ENCODE results near the gene STEAP1B.

The STEAP1B gene

GRCh38 chr7:22546769-22547168 is 46.8 kb upstream of the STEAP1B start:
- H3K4me3 ChIP-seq (ENCODE audit: insufficient read depth, low read length, poor library complexity, severe bottlenecking), result no peak overlapping the region
- no peaks in the 10 kb centered on the region for H3F3A ChIP-seq (ENCODE audit: insufficient read depth)
- H3K36me3 ChIP-seq (ENCODE audit: low read length), result no peaks in the 10 kb centered on the region
- no peaks in the 10 kb centered on the region for H3K27me3 ChIP-seq (ENCODE audit: low read length)
- no peaks in the 10 kb centered on the region for H3K9me2 ChIP-seq (replicated peaks; ENCODE audit: insufficient read depth, low read length)
- no peaks in the 10 kb centered on the region for H3K9me3 ChIP-seq (ENCODE audit: insufficient read depth, low read length)
- H2AFZ ChIP-seq (ENCODE audit: low read depth, low read length, severe bottlenecking), result no peak overlapping the region
- H3K9ac ChIP-seq (ENCODE audit: low read length), result no peak overlapping the region
- no peaks in the 10 kb centered on the region for H4K20me1 ChIP-seq (ENCODE audit: low read depth, low read length)
- TF ChIP-seq, protein P1, sequence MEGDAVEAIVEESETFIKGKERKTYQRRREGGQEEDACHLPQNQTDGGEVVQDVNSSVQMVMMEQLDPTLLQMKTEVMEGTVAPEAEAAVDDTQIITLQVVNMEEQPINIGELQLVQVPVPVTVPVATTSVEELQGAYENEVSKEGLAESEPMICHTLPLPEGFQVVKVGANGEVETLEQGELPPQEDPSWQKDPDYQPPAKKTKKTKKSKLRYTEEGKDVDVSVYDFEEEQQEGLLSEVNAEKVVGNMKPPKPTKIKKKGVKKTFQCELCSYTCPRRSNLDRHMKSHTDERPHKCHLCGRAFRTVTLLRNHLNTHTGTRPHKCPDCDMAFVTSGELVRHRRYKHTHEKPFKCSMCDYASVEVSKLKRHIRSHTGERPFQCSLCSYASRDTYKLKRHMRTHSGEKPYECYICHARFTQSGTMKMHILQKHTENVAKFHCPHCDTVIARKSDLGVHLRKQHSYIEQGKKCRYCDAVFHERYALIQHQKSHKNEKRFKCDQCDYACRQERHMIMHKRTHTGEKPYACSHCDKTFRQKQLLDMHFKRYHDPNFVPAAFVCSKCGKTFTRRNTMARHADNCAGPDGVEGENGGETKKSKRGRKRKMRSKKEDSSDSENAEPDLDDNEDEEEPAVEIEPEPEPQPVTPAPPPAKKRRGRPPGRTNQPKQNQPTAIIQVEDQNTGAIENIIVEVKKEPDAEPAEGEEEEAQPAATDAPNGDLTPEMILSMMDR (IDR thresholded peaks at IDR 0.05; ENCODE audit: insufficient read depth, low read length, poor library complexity, severe bottlenecking), result no peak
- TF ChIP-seq EZH2phosphoT487 (conservative IDR thresholded peaks at IDR 0.05; ENCODE audit: low read length), result no peak
- no peaks in the 10 kb centered on the region for H3K79me2 ChIP-seq (ENCODE audit: insufficient read depth, low read length)
- H3K4me2 ChIP-seq (ENCODE audit: low read depth, low read length, poor library complexity, severe bottlenecking), result no peak overlapping the region
- no peak overlapping the region for H3K27ac ChIP-seq (ENCODE audit: low read depth, low read length)

GRCh38 chr7:22545529-22545928 is 45.5 kb upstream of the STEAP1B start:
- Histone ChIP-seq H3K4me2 (ENCODE audit: low read depth, low read length, poor library complexity, severe bottlenecking) (no peak overlapping the region), H3K27me3 (ENCODE audit: low read length) (no peaks in the 10 kb centered on the region), H3K79me2 (ENCODE audit: insufficient read depth, low read length) (no peaks in the 10 kb centered on the region), H3K4me3 (ENCODE audit: insufficient read depth, low read length, poor library complexity, severe bottlenecking) (no peak overlapping the region), H3K9me3 (ENCODE audit: insufficient read depth, low read length) (no peaks in the 10 kb centered on the region), H2AFZ (ENCODE audit: low read depth, low read length, severe bottlenecking) (no peak overlapping the region), H3K36me3 (ENCODE audit: low read length) (no peaks in the 10 kb centered on the region), H3K9ac (ENCODE audit: low read length) (no peak overlapping the region), H3F3A (ENCODE audit: insufficient read depth) (no peaks in the 10 kb centered on the region), H3K9me2 (replicated peaks; ENCODE audit: insufficient read depth, low read length) (no peaks in the 10 kb centered on the region), H4K20me1 (ENCODE audit: low read depth, low read length) (no peaks in the 10 kb centered on the region), H3K27ac (ENCODE audit: low read depth, low read length) (no peak overlapping the region)
- no peak for TF ChIP-seq EZH2phosphoT487 (conservative IDR thresholded peaks at IDR 0.05; ENCODE audit: low read length)
- TF ChIP-seq, protein P1 (IDR thresholded peaks at IDR 0.05; ENCODE audit: insufficient read depth, low read length, poor library complexity, severe bottlenecking), result no peak

DNA sequence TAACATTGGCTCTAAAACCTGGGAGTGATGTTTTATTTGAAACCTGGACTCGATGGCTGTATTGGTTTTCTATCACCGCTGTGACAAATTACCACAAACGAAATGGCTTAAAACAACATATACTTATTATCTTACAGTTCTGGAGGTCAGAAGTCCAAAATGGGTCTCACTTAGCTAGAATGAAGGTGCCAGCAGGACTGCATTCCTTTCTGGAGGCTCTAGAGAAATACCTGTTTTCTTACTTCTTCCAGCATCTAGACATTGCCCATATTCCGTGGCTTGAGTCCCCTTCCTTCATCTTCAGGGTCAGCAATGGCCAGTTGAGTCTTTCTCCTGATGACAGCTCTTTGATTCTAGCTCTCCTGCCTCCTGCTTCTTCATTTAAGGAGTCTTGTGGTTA is 44.3 kb upstream of the STEAP1B start:
- no peak for TF ChIP-seq EZH2phosphoT487 (conservative IDR thresholded peaks at IDR 0.05; ENCODE audit: low read length)
- TF ChIP-seq, protein P1 (IDR thresholded peaks at IDR 0.05; ENCODE audit: insufficient read depth, low read length, poor library complexity, severe bottlenecking), result no peak

More for the DNA sequence above, 44.3 kb upstream of the STEAP1B start:
- no peaks in the 10 kb centered on the region for H3K79me2 ChIP-seq (ENCODE audit: insufficient read depth, low read length)
- H3K36me3 ChIP-seq (ENCODE audit: low read length), result no peaks in the 10 kb centered on the region
- H3K27ac ChIP-seq (ENCODE audit: low read depth, low read length), result no peak overlapping the region
- H3K9me3 ChIP-seq (ENCODE audit: insufficient read depth, low read length), result no peaks in the 10 kb centered on the region
- no peaks in the 10 kb centered on the region for H3K9me2 ChIP-seq (replicated peaks; ENCODE audit: insufficient read depth, low read length)
- no peak overlapping the region for H3K4me3 ChIP-seq (ENCODE audit: insufficient read depth, low read length, poor library complexity, severe bottlenecking)
- no peak overlapping the region for H3K4me2 ChIP-seq (ENCODE audit: low read depth, low read length, poor library complexity, severe bottlenecking)
- H4K20me1 ChIP-seq (ENCODE audit: low read depth, low read length), result no peaks in the 10 kb centered on the region
- no peak overlapping the region for H2AFZ ChIP-seq (ENCODE audit: low read depth, low read length, severe bottlenecking)
- no peaks in the 10 kb centered on the region for H3K27me3 ChIP-seq (ENCODE audit: low read length)
- H3F3A ChIP-seq (ENCODE audit: insufficient read depth), result no peaks in the 10 kb centered on the region
- no peak overlapping the region for H3K9ac ChIP-seq (ENCODE audit: low read length)

All from SU-DHL-6 (cell line).